ENCODE data around the gene PRIM2.
"Not testable (repeated sequence)": the region's sequence is repeated elsewhere in the genome, so short reads cannot be mapped to it uniquely, and the experiment has no call there.

PRIM2 gene

DNA sequence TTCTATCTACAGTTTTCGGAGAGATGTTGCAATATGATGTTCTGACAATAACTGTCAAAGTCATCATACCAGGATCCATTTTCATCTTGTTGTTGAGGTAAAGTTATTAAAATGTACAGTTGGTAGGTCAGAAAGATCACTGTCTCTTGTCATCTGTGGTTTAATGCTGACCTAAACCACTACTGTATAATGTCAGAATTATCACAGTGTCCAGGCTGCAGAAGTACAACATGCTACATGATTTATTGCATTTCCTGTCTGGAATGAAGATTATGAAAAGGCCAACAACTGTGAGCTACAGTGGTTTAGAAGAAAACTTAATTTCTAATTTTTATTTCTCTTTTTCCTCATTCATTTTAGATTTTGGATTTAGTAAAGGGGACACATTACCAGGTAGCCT is 314.3 kb downstream of the PRIM2 start:
- DNase-seq, result not testable (repeated sequence)

DNA sequence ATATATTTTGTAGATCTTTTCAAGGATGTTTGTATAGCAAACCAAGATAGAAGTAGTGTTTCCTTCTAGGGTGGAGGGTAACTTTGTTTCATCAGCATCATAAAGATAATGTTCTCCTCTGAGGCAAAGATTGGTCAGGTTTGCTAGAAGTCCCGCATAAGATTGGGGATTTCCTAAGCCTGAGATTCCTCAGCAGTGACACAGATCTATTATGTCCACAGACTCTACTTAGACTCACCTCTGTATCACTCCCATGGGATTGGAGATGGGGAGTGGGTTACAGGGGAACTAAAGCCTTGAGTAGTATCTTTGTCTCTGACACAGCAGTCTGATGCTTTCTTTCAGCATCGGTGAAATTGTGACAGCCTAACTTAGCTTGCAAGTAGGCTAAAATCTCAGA is 341.1 kb downstream of the PRIM2 start:
- not testable (repeated sequence) for DNase-seq

DNA sequence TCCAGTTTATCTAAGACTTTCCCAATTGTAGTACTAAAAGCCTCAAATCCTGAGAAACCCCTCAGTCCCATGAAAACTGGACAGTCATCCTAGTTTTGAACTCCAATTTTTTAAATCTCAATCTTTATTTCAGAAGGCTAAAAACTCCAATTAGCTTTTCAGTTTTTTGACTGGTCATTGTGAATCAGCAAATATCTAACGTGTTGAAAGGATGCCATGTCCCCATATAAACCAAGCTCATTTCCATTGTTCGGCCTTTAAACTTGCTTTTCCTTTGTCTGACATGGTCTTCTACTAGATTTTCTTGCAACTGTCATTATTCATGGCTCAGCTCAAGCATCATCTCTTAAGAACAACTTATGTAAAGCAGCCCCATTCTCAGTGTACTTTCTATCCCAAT is 342.4 kb downstream of the PRIM2 start:
- DNase-seq, result not testable (repeated sequence)

DNA sequence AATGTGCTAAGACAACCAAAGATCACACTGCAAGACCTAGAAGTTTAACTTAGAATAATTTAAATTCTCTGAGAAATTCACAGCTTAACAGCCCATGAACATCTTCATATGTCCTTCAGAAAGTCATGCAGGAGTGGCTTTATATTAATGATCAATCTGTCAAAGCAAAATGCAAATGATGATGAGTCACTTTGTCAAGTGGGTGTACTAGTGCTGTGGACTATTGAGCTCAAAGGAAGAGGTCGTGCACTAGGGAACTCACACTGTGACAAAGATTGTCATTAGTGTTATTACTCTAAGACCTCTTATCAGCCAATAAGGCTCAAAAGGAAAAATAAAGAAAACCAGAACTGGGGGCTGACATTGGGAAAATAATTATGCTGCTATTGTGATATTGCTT is 343.5 kb downstream of the PRIM2 start:
- not testable (repeated sequence) for DNase-seq

DNA sequence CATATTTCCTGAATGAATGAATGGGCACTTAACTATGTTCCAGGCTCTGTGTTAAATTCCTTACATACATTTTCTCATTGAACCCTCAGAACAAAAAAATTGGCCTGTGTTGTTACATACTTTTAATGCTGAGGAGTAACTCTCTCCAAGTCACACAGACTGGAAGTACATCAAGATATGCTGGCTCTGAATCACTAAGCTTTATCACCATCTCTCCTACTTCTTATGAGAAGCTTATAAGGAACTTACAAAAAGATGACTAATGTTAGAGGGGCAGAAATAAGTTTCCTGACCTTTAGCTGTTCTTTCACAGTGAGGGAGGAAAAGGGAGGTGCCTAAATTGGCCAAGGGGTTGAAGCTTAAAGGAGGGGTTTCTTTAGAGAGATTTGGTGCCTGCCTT is 350.7 kb downstream of the PRIM2 start:
- not testable (repeated sequence) for DNase-seq

DNA sequence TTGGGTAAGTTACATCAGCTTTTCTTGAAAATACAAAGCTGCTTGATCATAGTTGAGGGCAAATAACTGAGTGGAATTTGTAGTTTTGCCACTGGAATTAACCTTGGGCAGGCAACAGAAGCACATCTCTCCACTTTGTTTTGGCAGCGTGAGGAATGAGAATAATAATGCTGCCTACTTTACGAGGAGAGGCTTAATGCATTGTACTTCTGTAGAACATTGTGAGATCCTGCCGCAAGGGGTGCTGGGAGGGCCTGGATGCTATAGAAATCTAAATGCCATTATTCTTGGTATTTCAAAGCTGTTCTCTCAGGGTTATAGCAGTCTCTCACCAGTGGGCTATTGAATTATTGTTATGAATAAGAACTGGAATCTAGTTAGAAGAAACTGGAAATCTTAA is 353.8 kb downstream of the PRIM2 start:
- not testable (repeated sequence) for DNase-seq

DNA sequence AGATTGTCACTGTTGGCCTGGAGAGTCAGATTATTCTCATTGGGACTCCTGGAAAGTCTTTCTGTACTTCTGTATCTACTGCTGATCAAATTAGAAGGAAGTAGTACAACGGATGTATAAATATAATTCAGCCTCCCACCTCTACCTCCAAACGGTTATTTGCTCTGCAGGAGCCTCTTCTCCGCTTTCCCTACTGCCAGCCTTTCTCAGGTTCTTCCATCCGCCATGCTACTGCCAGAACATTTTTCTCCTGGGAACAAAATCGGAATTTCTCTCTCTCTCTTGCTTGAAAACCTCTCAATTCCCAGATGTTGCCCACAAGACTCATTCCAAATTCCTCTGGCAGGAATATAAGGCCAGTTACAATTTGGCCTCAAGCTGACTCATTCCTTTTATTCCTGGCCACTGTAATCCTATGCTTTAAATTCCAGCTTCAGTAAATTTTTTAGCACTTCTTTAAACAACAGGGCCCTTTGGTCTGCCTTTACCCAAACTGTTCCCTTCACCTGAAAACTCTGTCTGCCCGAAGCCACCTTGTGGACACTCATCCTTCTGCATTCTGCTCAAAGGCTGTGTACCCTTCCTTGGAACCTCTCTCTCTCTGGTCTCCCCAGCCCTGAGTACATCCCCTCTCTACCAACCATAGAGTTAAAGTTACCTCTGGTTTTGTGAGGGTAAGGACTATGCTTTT is 354.7 kb downstream of the PRIM2 start:
- DNase-seq, result not testable (repeated sequence)

DNA sequence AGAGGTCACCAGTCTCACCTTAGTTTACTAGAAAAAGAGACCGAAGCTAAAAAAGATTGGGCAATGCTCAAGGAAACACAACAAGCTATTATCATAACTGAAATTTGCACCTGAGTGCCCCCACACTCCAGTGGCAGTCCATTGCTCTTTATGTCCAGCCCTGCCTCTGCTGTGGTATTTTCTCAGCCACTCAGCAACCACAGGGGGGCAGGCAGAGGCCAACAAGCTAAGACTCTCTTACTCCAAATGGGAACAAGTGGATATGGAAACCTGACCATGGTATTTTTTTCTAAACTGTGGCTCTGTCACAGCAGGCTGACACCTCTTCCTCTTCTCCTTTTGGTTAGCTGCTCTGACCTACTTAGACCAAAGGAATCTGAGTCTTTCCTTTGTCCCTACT is 355.9 kb downstream of the PRIM2 start:
- DNase-seq, result not testable (repeated sequence)

DNA sequence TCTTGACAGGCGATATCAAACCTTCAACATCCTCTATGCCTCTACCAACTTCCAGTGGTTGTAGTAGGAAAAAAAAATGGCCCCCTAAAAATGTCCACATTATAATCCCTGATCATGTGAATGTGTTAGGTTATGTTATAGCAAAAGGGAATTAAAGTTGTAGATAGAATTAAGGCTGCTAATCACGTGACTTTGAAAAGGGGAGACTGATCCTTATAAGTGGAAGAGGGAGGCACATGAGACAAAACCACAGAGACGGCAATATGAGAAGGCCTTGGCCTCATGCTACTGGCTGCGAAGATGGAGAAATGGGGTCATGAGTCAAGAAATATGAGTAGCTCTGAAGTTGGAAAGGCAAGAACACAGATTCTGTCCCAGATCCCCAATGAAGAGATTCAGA is 358.0 kb downstream of the PRIM2 start:
- DNase-seq, result not testable (repeated sequence)

DNA sequence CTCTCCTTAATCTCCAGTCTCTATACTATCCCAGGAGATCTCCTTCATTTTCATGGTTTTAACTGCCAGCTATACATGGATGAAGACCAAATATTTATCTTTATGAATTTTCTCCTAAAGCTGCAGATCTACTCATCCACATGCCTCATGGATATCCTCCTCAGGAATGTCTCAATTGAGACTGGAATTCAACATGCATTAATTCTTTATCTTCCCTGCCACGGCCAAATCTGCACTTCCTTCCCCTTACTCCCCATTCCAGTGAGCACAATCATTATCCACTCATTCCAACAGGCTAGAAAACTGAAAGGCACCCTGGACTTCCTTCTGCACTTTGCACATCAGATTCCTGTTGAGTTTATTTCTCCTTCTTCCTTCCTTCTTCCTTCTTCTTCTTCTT is 379.0 kb downstream of the PRIM2 start:
- not testable (repeated sequence) for DNase-seq
